ENCODE data around the gene TMEM120B.
A peak's percentile ranks its signal among the peaks of the same experiment; 100 is the strongest.

GRCh38 chr12:121776190-121777098, 63.9 kb downstream of the TMEM120B start:
- peak in 1 of 2 donors; percentile 9 for TF ChIP-seq POLR2A (IDR thresholded peaks at IDR 0.05)
- TF ChIP-seq, protein P1, sequence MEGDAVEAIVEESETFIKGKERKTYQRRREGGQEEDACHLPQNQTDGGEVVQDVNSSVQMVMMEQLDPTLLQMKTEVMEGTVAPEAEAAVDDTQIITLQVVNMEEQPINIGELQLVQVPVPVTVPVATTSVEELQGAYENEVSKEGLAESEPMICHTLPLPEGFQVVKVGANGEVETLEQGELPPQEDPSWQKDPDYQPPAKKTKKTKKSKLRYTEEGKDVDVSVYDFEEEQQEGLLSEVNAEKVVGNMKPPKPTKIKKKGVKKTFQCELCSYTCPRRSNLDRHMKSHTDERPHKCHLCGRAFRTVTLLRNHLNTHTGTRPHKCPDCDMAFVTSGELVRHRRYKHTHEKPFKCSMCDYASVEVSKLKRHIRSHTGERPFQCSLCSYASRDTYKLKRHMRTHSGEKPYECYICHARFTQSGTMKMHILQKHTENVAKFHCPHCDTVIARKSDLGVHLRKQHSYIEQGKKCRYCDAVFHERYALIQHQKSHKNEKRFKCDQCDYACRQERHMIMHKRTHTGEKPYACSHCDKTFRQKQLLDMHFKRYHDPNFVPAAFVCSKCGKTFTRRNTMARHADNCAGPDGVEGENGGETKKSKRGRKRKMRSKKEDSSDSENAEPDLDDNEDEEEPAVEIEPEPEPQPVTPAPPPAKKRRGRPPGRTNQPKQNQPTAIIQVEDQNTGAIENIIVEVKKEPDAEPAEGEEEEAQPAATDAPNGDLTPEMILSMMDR (IDR thresholded peaks at IDR 0.05): peak; percentile 72 to 96 (median 90)

All from Peyer's patch (tissue), 4 donors.